HG02763 (cell line): ENCODE measurements around the gene FAM13A.

ENCODE experiments used
- ATAC-seq: cut with Tn5 transposase; IDR thresholded peaks from one replicate; pipeline ENCODE4 v1.9.1; 2021; ENCODE audit warnings: mild to moderate bottlenecking, moderate library complexity; ENCODE audit not compliant: unreplicated experiment

Gene FAM13A

GRCh38 chr4:88792821-88793220 lies 264.2 kb downstream of the FAM13A start:
- no peak for ATAC-seq

GRCh38 chr4:88792268-88792781 lies 264.7 kb downstream of the FAM13A start:
- ATAC-seq, result peak; percentile 75

GRCh38 chr4:88791274-88791673 lies 265.7 kb downstream of the FAM13A start:
- ATAC-seq, result no peak

- no peak for ATAC-seq
These were observed 268.1 kb downstream of the FAM13A start for GRCh38 chr4:88788895-88789294.

GRCh38 chr4:88788424-88788823 lies 268.6 kb downstream of the FAM13A start:
- ATAC-seq, result no peak

GRCh38 chr4:88786011-88786410 lies 271.0 kb downstream of the FAM13A start:
- ATAC-seq, result no peak

GRCh38 chr4:88780389-88780788 lies 276.6 kb downstream of the FAM13A start:
- no peak for ATAC-seq

GRCh38 chr4:88779431-88779830 lies 277.6 kb downstream of the FAM13A start:
- ATAC-seq, result no peak

GRCh38 chr4:88775529-88775928 lies 281.5 kb downstream of the FAM13A start:
- no peak for ATAC-seq

- ATAC-seq, result no peak
These were observed 282.0 kb downstream of the FAM13A start for GRCh38 chr4:88775026-88775425.

GRCh38 chr4:88771883-88772450 lies 285.0 kb downstream of the FAM13A start:
- ATAC-seq, result no peak

GRCh38 chr4:88765729-88766128 lies 291.3 kb downstream of the FAM13A start:
- no peak for ATAC-seq

- ATAC-seq, result no peak
These were observed 293.9 kb downstream of the FAM13A start for GRCh38 chr4:88763075-88763474.

- ATAC-seq, result no peak
These were observed 295.0 kb downstream of the FAM13A start for GRCh38 chr4:88761861-88762523.

- no peak for ATAC-seq
These were observed 295.6 kb downstream of the FAM13A start for GRCh38 chr4:88761342-88761741.

GRCh38 chr4:88759895-88760290 lies 297.1 kb downstream of the FAM13A start:
- no peak for ATAC-seq

GRCh38 chr4:88759039-88759894 lies 297.7 kb downstream of the FAM13A start:
- ATAC-seq, result no peak

GRCh38 chr4:88758264-88758663 lies 298.7 kb downstream of the FAM13A start:
- ATAC-seq, result no peak

- ATAC-seq, result no peak
These were observed 299.2 kb downstream of the FAM13A start for GRCh38 chr4:88757776-88758175.

- ATAC-seq, result no peak
These were observed 299.9 kb downstream of the FAM13A start for GRCh38 chr4:88757067-88757466.

GRCh38 chr4:88756149-88756548 lies 300.8 kb downstream of the FAM13A start:
- ATAC-seq, result no peak

GRCh38 chr4:88755454-88755853 lies 301.5 kb downstream of the FAM13A start:
- ATAC-seq, result no peak
